NK-92 (cell line): Measurements from ENCODE around the gene TFCP2L1.
"Not testable (repeated sequence)": the region's sequence is repeated elsewhere in the genome, so short reads cannot be mapped to it uniquely, and the experiment has no call there.

Experiments used
- DNase-seq: peaks from one replicate; lab custom pipeline; 2025; ENCODE audit not compliant: unreplicated experiment; lab: John Stamatoyannopoulos, UW

TFCP2L1 gene

GRCh38 chr2:121284463-121285449 is at the start of gene TFCP2L1:
TFCP2L1 (minus strand) TSS chr2:121285202; CDS start chr2:121285109, 93 bp downstream.
- DNase-seq: no peak

GRCh38 chr2:121333834-121334558 is 49.0 kb upstream of the TFCP2L1 start:
- no peak for DNase-seq

GRCh38 chr2:121333231-121333630 is 48.2 kb upstream of the TFCP2L1 start:
- DNase-seq: no peak

GRCh38 chr2:121331324-121331723 is 46.3 kb upstream of the TFCP2L1 start:
- DNase-seq: not testable (repeated sequence)

GRCh38 chr2:121330921-121331320 is 45.9 kb upstream of the TFCP2L1 start:
- DNase-seq: no peak

GRCh38 chr2:121329786-121330185 is 44.8 kb upstream of the TFCP2L1 start:
- DNase-seq: no peak

GRCh38 chr2:121326628-121327027 is 41.6 kb upstream of the TFCP2L1 start:
- no peak for DNase-seq

- DNase-seq: no peak
Observed at GRCh38 chr2:121324601-121325000, 39.6 kb upstream of the TFCP2L1 start.

GRCh38 chr2:121321476-121321875 is 36.5 kb upstream of the TFCP2L1 start:
- no peak for DNase-seq

GRCh38 chr2:121319941-121320340 is 34.9 kb upstream of the TFCP2L1 start:
- no peak for DNase-seq

- no peak for DNase-seq
Observed at GRCh38 chr2:121316986-121317385, 32.0 kb upstream of the TFCP2L1 start.

- not testable (repeated sequence) for DNase-seq
Observed at GRCh38 chr2:121313701-121314100, 28.7 kb upstream of the TFCP2L1 start.

- no peak for DNase-seq
Observed at GRCh38 chr2:121309801-121310200, 24.8 kb upstream of the TFCP2L1 start.

GRCh38 chr2:121309323-121309722 is 24.3 kb upstream of the TFCP2L1 start:
- no peak for DNase-seq

GRCh38 chr2:121307048-121307447 is 22.0 kb upstream of the TFCP2L1 start:
- no peak for DNase-seq

- DNase-seq: no peak
Observed at GRCh38 chr2:121304941-121305340, 19.9 kb upstream of the TFCP2L1 start.

- no peak for DNase-seq
Observed at GRCh38 chr2:121303531-121304263, 18.7 kb upstream of the TFCP2L1 start.

- not testable (repeated sequence) for DNase-seq
Observed at GRCh38 chr2:121301190-121301589, 16.2 kb upstream of the TFCP2L1 start.

GRCh38 chr2:121298476-121298875 is 13.5 kb upstream of the TFCP2L1 start:
- DNase-seq: no peak

- not testable (repeated sequence) for DNase-seq
Observed at GRCh38 chr2:121297866-121298265, 12.9 kb upstream of the TFCP2L1 start.

GRCh38 chr2:121297217-121297830 is 12.3 kb upstream of the TFCP2L1 start:
- DNase-seq: no peak
